WTC11 (cell line): Measurements from ENCODE around the gene HMGN4. TPM values are rescaled to one million over a fixed set of nuclear protein-coding genes. Genes with fewer than 3 reads are reported as not detected.

Source experiments
- CBFB ChIP-seq: sonication (generic); formaldehyde crosslinking; IDR thresholded peaks from 2 replicates; pipeline ENCODE4 v1.8.1; 2022; ENCODE audit warnings: mild to moderate bottlenecking, low read depth, missing genetic modification reagents
- CREM ChIP-seq: sonication (generic); formaldehyde crosslinking; IDR thresholded peaks from 2 replicates; pipeline ENCODE4 v1.8.1; 2022; ENCODE audit warnings: mild to moderate bottlenecking, missing genetic modification reagents, moderate library complexity
- ERG ChIP-seq: fragments of 250-450 bp; sonication (Bioruptor Pico); IDR thresholded peaks from 2 replicates; pipeline ENCODE4 v1.8.0; 2021; ENCODE audit warnings: mild to moderate bottlenecking
- FOXJ3 ChIP-seq: sonication (generic); formaldehyde crosslinking; IDR thresholded peaks from 2 replicates; pipeline ENCODE4 v1.9.0; 2021; ENCODE audit warnings: missing genetic modification reagents, mild to moderate bottlenecking, borderline replicate concordance
- GRHL2 ChIP-seq: fragments of 250-450 bp; sonication (Bioruptor Pico); IDR thresholded peaks from 2 replicates; pipeline ENCODE4 v1.8.0; 2022; ENCODE audit warnings: mild to moderate bottlenecking, moderate library complexity; ENCODE audit not compliant: insufficient replicate concordance, severe bottlenecking
- MYBL2 ChIP-seq: sonication (generic); formaldehyde crosslinking; IDR thresholded peaks from 2 replicates; pipeline ENCODE4 v1.8.1; 2023; ENCODE audit warnings: mild to moderate bottlenecking, moderate library complexity, missing genetic modification reagents
- NFE2L1 ChIP-seq: sonication (generic); formaldehyde crosslinking; IDR thresholded peaks from 2 replicates; pipeline ENCODE4 v1.8.1; 2023; ENCODE audit warnings: missing genetic modification reagents
- NFYB ChIP-seq: sonication (generic); formaldehyde crosslinking; conservative IDR thresholded peaks from 2 replicates; pipeline ENCODE4 v1.8.0; 2022; ENCODE audit warnings: low read depth, missing genetic modification reagents
- NR1H2 ChIP-seq: sonication (generic); formaldehyde crosslinking; IDR thresholded peaks from 2 replicates; pipeline ENCODE4 v1.9.0; 2021; ENCODE audit warnings: mild to moderate bottlenecking, moderate library complexity, missing genetic modification reagents
- NR3C1 ChIP-seq: sonication (generic); formaldehyde crosslinking; conservative IDR thresholded peaks from 2 replicates; pipeline ENCODE4 v1.8.1; 2023; ENCODE audit warnings: low read depth, mild to moderate bottlenecking, missing genetic modification reagents
- PREB ChIP-seq: sonication (generic); formaldehyde crosslinking; IDR thresholded peaks from 2 replicates; pipeline ENCODE4 v1.8.1; 2022; ENCODE audit warnings: mild to moderate bottlenecking, missing genetic modification reagents, moderate library complexity, borderline replicate concordance
- STAT6 ChIP-seq: sonication (generic); formaldehyde crosslinking; conservative IDR thresholded peaks from 2 replicates; pipeline ENCODE4 v1.8.1; 2023; ENCODE audit warnings: mild to moderate bottlenecking, low read depth, missing genetic modification reagents, moderate library complexity
- TCF7 ChIP-seq: sonication (generic); formaldehyde crosslinking; IDR thresholded peaks from 2 replicates; pipeline ENCODE4 v1.8.0; 2022; ENCODE audit warnings: mild to moderate bottlenecking, low read depth, missing genetic modification reagents, moderate library complexity
- TEAD1 ChIP-seq: sonication (generic); formaldehyde crosslinking; IDR thresholded peaks from 2 replicates; pipeline ENCODE4 v1.8.0; 2022; ENCODE audit warnings: mild to moderate bottlenecking, missing genetic modification reagents
- TP53 ChIP-seq: sonication (generic); formaldehyde crosslinking; IDR thresholded peaks from 2 replicates; pipeline ENCODE4 v1.8.1; 2023; ENCODE audit warnings: mild to moderate bottlenecking, missing genetic modification reagents
- ZBTB21 ChIP-seq: sonication (generic); formaldehyde crosslinking; IDR thresholded peaks from 2 replicates; pipeline ENCODE4 v1.8.1; 2023; ENCODE audit warnings: mild to moderate bottlenecking, missing genetic modification reagents, borderline replicate concordance
- ZMAT4 ChIP-seq: fragments of 250-450 bp; sonication (Bioruptor Pico); IDR thresholded peaks from 2 replicates; pipeline ENCODE4 v1.9.0; 2021; ENCODE audit warnings: mild to moderate bottlenecking
- ZNF138 ChIP-seq: sonication (generic); formaldehyde crosslinking; conservative IDR thresholded peaks from 2 replicates; pipeline ENCODE4 v1.8.1; 2022; ENCODE audit warnings: mild to moderate bottlenecking, moderate library complexity, missing genetic modification reagents
- ZNF232 ChIP-seq: sonication (generic); formaldehyde crosslinking; IDR thresholded peaks from 2 replicates; pipeline ENCODE4 v1.8.0; 2022; ENCODE audit warnings: mild to moderate bottlenecking, missing genetic modification reagents
- ZNF416 ChIP-seq: fragments of 250-450 bp; sonication (Bioruptor Pico); IDR thresholded peaks from 2 replicates; pipeline ENCODE4 v1.9.0; 2021; ENCODE audit warnings: mild to moderate bottlenecking, inconsistent platforms
- ZNF671 ChIP-seq: fragments of 250-450 bp; sonication (Bioruptor Pico); IDR thresholded peaks from 2 replicates; pipeline ENCODE4 v1.8.0; 2021; ENCODE audit warnings: mild to moderate bottlenecking
- ZSCAN18 ChIP-seq: fragments of 250-450 bp; sonication (Bioruptor Pico); IDR thresholded peaks from 2 replicates; pipeline ENCODE4 v2.1.2; 2022; ENCODE audit warnings: mild to moderate bottlenecking, moderate library complexity
- total RNA-seq: library from RNA; stranded (reverse); gene quantifications from 3 replicates; pipeline ENCODE4 v1.2.3, GENCODE V29; 2021
- TF ChIP-seq, protein P1 (sequence below): sonication (generic); formaldehyde crosslinking; IDR thresholded peaks from 2 replicates; pipeline ENCODE4 v1.8.0; 2022; ENCODE audit warnings: mild to moderate bottlenecking, missing genetic modification reagents
- TF ChIP-seq, protein P2 (sequence below): fragments of 250-450 bp; sonication (Bioruptor Pico); IDR thresholded peaks from 2 replicates; pipeline ENCODE4 v1.9.0; 2021; ENCODE audit warnings: moderate library complexity, mild to moderate bottlenecking, inconsistent platforms, borderline replicate concordance
- TF ChIP-seq, protein P3 (sequence below): sonication (generic); formaldehyde crosslinking; IDR thresholded peaks from 2 replicates; pipeline ENCODE4 v1.8.1; 2023; ENCODE audit warnings: mild to moderate bottlenecking, missing genetic modification reagents
- TF ChIP-seq, protein P4 (sequence below): fragments of 200-600 bp; IDR thresholded peaks from 2 replicates; pipeline ENCODE4 v1.8.0; 2022; ENCODE audit warnings: antibody characterized with exemption
- TF ChIP-seq, protein P5 (sequence below): sonication (generic); formaldehyde crosslinking; conservative IDR thresholded peaks from 2 replicates; pipeline ENCODE4 v1.8.1; 2022; ENCODE audit warnings: mild to moderate bottlenecking, missing genetic modification reagents

HMGN4 gene
- total RNA-seq, 1 experiment from 2014 or later, result 57.1 TPM

DNA sequence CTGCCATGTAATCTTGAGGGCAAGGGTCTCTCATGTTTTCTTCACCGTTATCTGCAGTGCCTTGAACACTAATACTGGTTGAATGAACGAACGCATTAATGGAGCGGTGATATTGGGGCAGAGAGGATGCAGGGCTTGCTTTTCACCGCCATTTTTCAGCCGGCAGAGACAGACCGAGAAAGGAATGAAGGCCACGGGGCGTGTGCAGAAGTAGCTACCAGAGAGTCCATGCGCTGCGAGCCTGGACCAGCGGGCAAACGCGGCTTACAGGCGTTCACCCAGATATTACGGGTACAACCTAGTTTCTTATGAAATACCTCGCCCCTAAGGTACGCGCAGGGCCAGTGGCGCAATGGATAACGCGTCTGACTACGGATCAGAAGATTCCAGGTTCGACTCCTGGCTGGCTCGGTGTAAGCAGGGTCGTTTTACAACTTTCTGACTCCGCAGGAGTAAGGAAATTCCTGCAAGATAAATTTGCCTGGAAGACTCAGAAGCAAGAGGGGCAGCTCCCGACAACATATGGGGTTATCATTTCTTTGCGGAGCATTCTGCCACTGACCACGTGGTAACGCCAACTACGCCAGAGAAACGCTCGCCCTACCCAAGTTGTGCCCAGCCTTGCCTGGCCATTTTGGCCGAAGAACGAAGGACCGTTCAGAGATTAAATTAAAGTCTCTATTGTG, 863 bp upstream of the HMGN4 start (continued):
- TF ChIP-seq NR3C1 (no peak), ZMAT4 (CRISPR knock-in tag) (no peak), TP53 (CRISPR knock-in tag) (no peak), ZNF232 (CRISPR knock-in tag) (0 out of 2 replicates have a peak, but pooled peaks have one; percentile 77), ZBTB21 (no peak), CREM (peak; percentile 71), FOXJ3 (CRISPR knock-in tag) (no peak), GRHL2 (CRISPR knock-in tag) (no peak), ZSCAN18 (no peak), STAT6 (no peak), ZNF416 (no peak), NFYB (CRISPR knock-in tag) (no peak), ZNF671 (CRISPR knock-in tag) (no peak), ERG (no peak), NFE2L1 (no peak), TEAD1 (CRISPR knock-in tag) (peak; percentile 86; the same call in 1 of the 2 replicates), ZNF138 (CRISPR knock-in tag) (no peak), NR1H2 (CRISPR knock-in tag) (no peak), PREB (CRISPR knock-in tag) (0 out of 2 replicates have a peak, but pooled peaks have one; percentile 36), MYBL2 (CRISPR knock-in tag) (no peak), CBFB (CRISPR knock-in tag) (no peak), TCF7 (CRISPR knock-in tag) (no peak)
- TF ChIP-seq, protein P1, sequence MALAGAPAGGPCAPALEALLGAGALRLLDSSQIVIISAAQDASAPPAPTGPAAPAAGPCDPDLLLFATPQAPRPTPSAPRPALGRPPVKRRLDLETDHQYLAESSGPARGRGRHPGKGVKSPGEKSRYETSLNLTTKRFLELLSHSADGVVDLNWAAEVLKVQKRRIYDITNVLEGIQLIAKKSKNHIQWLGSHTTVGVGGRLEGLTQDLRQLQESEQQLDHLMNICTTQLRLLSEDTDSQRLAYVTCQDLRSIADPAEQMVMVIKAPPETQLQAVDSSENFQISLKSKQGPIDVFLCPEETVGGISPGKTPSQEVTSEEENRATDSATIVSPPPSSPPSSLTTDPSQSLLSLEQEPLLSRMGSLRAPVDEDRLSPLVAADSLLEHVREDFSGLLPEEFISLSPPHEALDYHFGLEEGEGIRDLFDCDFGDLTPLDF (CRISPR knock-in tag), result no peak
- TF ChIP-seq, protein P2, sequence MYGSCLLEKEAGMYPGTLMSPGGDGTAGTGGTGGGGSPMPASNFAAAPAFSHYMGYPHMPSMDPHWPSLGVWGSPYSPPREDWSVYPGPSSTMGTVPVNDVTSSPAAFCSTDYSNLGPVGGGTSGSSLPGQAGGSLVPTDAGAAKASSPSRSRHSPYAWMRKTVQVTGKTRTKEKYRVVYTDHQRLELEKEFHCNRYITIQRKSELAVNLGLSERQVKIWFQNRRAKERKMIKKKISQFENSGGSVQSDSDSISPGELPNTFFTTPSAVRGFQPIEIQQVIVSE, result no peak
- TF ChIP-seq, protein P3, sequence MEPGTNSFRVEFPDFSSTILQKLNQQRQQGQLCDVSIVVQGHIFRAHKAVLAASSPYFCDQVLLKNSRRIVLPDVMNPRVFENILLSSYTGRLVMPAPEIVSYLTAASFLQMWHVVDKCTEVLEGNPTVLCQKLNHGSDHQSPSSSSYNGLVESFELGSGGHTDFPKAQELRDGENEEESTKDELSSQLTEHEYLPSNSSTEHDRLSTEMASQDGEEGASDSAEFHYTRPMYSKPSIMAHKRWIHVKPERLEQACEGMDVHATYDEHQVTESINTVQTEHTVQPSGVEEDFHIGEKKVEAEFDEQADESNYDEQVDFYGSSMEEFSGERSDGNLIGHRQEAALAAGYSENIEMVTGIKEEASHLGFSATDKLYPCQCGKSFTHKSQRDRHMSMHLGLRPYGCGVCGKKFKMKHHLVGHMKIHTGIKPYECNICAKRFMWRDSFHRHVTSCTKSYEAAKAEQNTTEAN, result no peak
- TF ChIP-seq, protein P4, sequence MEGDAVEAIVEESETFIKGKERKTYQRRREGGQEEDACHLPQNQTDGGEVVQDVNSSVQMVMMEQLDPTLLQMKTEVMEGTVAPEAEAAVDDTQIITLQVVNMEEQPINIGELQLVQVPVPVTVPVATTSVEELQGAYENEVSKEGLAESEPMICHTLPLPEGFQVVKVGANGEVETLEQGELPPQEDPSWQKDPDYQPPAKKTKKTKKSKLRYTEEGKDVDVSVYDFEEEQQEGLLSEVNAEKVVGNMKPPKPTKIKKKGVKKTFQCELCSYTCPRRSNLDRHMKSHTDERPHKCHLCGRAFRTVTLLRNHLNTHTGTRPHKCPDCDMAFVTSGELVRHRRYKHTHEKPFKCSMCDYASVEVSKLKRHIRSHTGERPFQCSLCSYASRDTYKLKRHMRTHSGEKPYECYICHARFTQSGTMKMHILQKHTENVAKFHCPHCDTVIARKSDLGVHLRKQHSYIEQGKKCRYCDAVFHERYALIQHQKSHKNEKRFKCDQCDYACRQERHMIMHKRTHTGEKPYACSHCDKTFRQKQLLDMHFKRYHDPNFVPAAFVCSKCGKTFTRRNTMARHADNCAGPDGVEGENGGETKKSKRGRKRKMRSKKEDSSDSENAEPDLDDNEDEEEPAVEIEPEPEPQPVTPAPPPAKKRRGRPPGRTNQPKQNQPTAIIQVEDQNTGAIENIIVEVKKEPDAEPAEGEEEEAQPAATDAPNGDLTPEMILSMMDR, result no peak
- TF ChIP-seq, protein P5, sequence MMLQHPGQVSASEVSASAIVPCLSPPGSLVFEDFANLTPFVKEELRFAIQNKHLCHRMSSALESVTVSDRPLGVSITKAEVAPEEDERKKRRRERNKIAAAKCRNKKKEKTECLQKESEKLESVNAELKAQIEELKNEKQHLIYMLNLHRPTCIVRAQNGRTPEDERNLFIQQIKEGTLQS, result no peak
